Stomach (tissue), 9 donors: ENCODE results near the gene CFAP54. TPM values are rescaled to one million over a fixed set of nuclear protein-coding genes. Genes with fewer than 3 reads are reported as not detected.

Source experiments
- DNase-seq, 2 donors: peaks; one replicate each; pipeline versions ENCODE4 v3.0.0 to v3.0.0-alpha.2; 2013 to 2019
- H3K27ac ChIP-seq, 5 donors: fragments of 200-600 bp in 4 of 5; sonication (generic) in 4 of 5; one replicate each; pipeline ENCODE4 v1.5.1; 2013 to 2019; ENCODE audit warnings: mild to moderate bottlenecking in 1 of 5, moderate library complexity in 1 of 5
- H3K27me3 ChIP-seq, 3 donors: fragments of 200-600 bp; sonication (generic); one replicate each; pipeline ENCODE4 v1.5.1; 2017 to 2019; ENCODE audit warnings: mixed run types in 1 of 3
- H3K36me3 ChIP-seq, 4 donors: fragments of 200-600 bp; sonication (generic); 1 replicate in 3 of 4; 2 replicates in 1 of 4; pipeline ENCODE4 v1.5.1; 2016 to 2019
- H3K4me1 ChIP-seq, 4 donors: fragments of 200-600 bp; sonication (generic); one replicate each; pipeline ENCODE4 v1.5.1; 2016 to 2019
- H3K4me3 ChIP-seq, 4 donors: fragments of 200-600 bp; sonication (generic) in 3 of 4; one replicate each; pipeline ENCODE4 v1.5.1; 2016 to 2019; ENCODE audit warnings: mild to moderate bottlenecking in 1 of 4
- H3K9me3 ChIP-seq, 4 donors: fragments of 200-600 bp; sonication (generic); one replicate each; pipeline ENCODE4 v1.5.1; 2016 to 2019
- EP300 ChIP-seq: sonication (generic); formaldehyde crosslinking; IDR thresholded peaks from one replicate; pipeline ENCODE4 v1.6.1; 2017; ENCODE audit warnings: antibody characterized with exemption
- POLR2A ChIP-seq, 4 donors: fragments of 450-650 bp; IDR thresholded peaks; one replicate each; pipeline ENCODE4 v1.6.1; 2016; ENCODE audit warnings: antibody characterized with exemption in 4 of 4, control low read depth in 2 of 4, mild to moderate bottlenecking in 1 of 4, moderate library complexity in 1 of 4
- POLR2AphosphoS5 ChIP-seq, 3 donors: sonication (generic); formaldehyde crosslinking; IDR thresholded peaks; one replicate each; pipeline ENCODE4 v1.6.1; 2016; ENCODE audit warnings: antibody characterized with exemption in 3 of 3
- WGBS, 5 donors: extraction: QIAGEN DNeasy Blood & Tissue Kit in 3 of 5; methylation state at CpG; one replicate each; pipeline versions ENCODE4 v1.1.5 to v1.1.7; 2013 to 2018; 5-methylcytosine and 5-hydroxymethylcytosine counted together
- intact Hi-C: fragments of 100-400 bp; cut with DNase I; formaldehyde crosslinking; loops from one replicate; pipeline ENCODE4 v1.15.1; 2023; ENCODE audit warnings: low total_unique reads
- polyA plus RNA-seq, 3 donors: library from polyadenylated mRNA; stranded (reverse); fragments of 200-250 nt; gene quantifications; one replicate each; pipeline ENCODE4 v1.2.3, GENCODE V29; 2013
- total RNA-seq, 5 donors: library from RNA; depleted of rRNA; stranded (reverse); fragments of >200 nt; gene quantifications; one replicate each; pipeline versions ENCODE4 v1.1.0 to v1.2.3, GENCODE V29; 2014 to 2016
- TF ChIP-seq, protein P1 (sequence below), 7 experiments: fragments of 450-650 bp in 4 of 7; fragments of 200-600 bp in 3 of 7; sonication (generic) in 3 of 7; IDR thresholded peaks; one replicate each; pipeline ENCODE4 v1.5.1; 2016 to 2019; ENCODE audit warnings: antibody characterized with exemption in 7 of 7, control low read depth in 2 of 7, mild to moderate bottlenecking in 1 of 7
- donor health status: healthy with polysubstance abuse.
- donor health status: Bipolar disorder and iron deficiency.
- donor health status: healthy.

Gene CFAP54
- total and polyA plus RNA-seq, 8 donors: 0.08 to 36.6 (median 3.0) TPM; not detected in 2

DNA sequence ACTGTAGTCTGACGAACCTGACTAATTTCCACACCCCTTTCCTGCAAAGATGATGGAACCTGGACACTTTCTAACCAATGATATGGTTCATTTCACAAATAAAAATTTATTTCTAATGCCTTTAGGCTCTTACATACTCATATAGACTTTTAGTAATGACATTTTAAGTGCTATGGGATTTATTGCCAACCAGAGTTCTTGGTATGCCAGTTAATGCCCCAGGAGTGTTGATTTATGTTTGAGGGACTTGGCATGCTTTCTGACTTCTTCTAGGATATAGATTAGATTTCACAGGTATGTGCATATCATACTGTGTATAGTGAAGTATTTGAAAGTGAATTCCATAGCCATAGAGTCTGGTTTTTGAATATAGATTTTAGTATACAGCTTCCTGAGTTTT lies 159.5 kb downstream of the CFAP54 start:
- Histone ChIP-seq H3K27me3 (no peaks in the 10 kb centered on the region), H3K36me3 (no peaks in the 10 kb centered on the region), H3K4me1 (no peaks in the 10 kb centered on the region), H3K4me3 (no peak overlapping the region), H3K9me3 (peaks cover 0 to 9% (median 0%) of the 10 kb centered on the region in 4 donors), H3K27ac (no peak overlapping the region)
- no peak for DNase-seq
- TF ChIP-seq, protein P1, sequence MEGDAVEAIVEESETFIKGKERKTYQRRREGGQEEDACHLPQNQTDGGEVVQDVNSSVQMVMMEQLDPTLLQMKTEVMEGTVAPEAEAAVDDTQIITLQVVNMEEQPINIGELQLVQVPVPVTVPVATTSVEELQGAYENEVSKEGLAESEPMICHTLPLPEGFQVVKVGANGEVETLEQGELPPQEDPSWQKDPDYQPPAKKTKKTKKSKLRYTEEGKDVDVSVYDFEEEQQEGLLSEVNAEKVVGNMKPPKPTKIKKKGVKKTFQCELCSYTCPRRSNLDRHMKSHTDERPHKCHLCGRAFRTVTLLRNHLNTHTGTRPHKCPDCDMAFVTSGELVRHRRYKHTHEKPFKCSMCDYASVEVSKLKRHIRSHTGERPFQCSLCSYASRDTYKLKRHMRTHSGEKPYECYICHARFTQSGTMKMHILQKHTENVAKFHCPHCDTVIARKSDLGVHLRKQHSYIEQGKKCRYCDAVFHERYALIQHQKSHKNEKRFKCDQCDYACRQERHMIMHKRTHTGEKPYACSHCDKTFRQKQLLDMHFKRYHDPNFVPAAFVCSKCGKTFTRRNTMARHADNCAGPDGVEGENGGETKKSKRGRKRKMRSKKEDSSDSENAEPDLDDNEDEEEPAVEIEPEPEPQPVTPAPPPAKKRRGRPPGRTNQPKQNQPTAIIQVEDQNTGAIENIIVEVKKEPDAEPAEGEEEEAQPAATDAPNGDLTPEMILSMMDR (IDR thresholded peaks at IDR 0.05): no peak
- TF ChIP-seq EP300 (no peak), POLR2AphosphoS5 (IDR thresholded peaks at IDR 0.05) (no peak), POLR2A (IDR thresholded peaks at IDR 0.05) (no peak)
- intact Hi-C loops: no loop called here
- WGBS, 5 donors: 53 to 70% (median 61%) methylated on average over 1 of the region's 1 CpG

DNA sequence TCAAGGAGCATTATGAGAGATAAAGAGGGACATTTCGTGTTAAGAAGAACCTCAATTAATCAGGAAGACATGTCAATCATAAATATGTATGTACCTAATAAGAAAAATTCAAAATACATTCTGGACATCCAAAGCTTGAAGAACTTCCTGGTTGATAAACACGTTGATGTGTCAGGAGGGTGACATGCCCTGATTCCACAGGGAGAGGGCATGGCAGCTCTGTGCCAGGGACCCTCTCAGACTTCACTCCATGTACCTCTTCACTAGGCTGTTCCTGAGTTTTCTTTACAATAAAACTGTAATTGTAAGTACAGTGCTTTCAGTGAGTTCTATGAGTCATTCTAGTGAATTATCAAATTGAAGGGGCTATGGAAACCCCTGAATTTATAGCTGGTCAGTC lies 163.5 kb downstream of the CFAP54 start:
- intact Hi-C loops: no loop called here
- Histone ChIP-seq H3K4me1 (no peaks in the 10 kb centered on the region), H3K4me3 (no peak overlapping the region), H3K36me3 (no peaks in the 10 kb centered on the region), H3K27ac (no peak overlapping the region), H3K9me3 (no peaks in the 10 kb centered on the region), H3K27me3 (no peaks in the 10 kb centered on the region)
- TF ChIP-seq, protein P1 (IDR thresholded peaks at IDR 0.05): no peak
- TF ChIP-seq POLR2AphosphoS5 (IDR thresholded peaks at IDR 0.05): no peak
- TF ChIP-seq POLR2A (IDR thresholded peaks at IDR 0.05): no peak
- TF ChIP-seq EP300: no peak
- WGBS, 5 donors: 40 to 52% (median 50%) methylated on average over 2 of the region's 2 CpGs
- no peak for DNase-seq

DNA sequence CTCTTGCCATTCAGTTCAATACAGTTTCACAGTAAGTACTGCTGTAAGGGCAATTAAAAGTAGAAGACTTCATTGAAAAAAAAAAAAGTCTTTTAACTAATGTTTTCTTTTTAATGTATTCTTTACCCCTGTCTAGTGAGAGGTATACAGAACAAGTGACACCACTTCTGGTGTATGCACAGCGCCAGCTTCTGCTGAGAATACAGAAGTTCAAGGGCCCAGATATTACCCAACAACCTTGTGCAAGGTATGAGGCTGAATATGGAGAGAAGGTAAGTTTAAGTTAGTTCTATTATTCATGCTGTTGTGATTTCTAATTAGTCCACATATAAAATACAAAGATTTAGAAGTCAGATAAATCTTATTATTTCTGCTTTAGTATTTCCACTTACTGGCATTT lies 168.7 kb downstream of the CFAP54 start:
- TF ChIP-seq EP300 (no peak), POLR2A (IDR thresholded peaks at IDR 0.05) (no peak), POLR2AphosphoS5 (IDR thresholded peaks at IDR 0.05) (no peak)
- TF ChIP-seq, protein P1 (IDR thresholded peaks at IDR 0.05): no peak
- WGBS, 5 donors: 79 to 92% (median 86%) methylated on average over 1 of the region's 1 CpG

DNA sequence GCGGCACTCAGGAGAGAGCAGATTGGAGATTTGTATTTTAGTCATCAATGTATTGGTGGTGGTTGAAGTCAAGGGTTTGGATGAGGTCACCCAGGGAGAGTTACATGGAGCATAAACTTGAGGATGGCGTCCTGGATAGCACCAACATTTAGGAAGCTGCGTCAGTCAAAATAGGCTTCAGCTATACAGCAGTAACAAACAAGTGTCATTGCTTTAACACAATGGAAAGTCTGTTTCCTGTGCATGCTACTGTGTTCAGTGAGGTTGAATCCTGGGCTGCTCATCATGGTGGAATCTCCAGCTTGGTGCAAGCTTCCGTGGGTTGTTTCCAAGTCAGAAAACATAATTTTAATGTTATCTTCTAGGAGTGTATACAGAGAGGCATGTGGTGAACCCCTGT lies 180.4 kb downstream of the CFAP54 start:
- intact Hi-C loops: no loop called here
- 78 to 84% (median 83%) methylated on average over 4 of the region's 4 CpGs for WGBS, 5 donors
- Histone ChIP-seq H3K27me3 (no peaks in the 10 kb centered on the region), H3K36me3 (no peaks in the 10 kb centered on the region), H3K4me1 (no peaks in the 10 kb centered on the region), H3K4me3 (no peak overlapping the region), H3K9me3 (peaks cover 0 to 11% (median 0%) of the 10 kb centered on the region in 4 donors), H3K27ac (no peak overlapping the region)
- TF ChIP-seq POLR2A (IDR thresholded peaks at IDR 0.05) (no peak), POLR2AphosphoS5 (IDR thresholded peaks at IDR 0.05) (no peak), EP300 (no peak)
- TF ChIP-seq, protein P1 (IDR thresholded peaks at IDR 0.05): no peak
- DNase-seq: no peak

More for the DNA sequence above, 168.7 kb downstream of the CFAP54 start:
- Histone ChIP-seq H3K36me3 (no peaks in the 10 kb centered on the region), H3K4me1 (no peaks in the 10 kb centered on the region), H3K4me3 (no peak overlapping the region), H3K9me3 (no peaks in the 10 kb centered on the region), H3K27me3 (no peaks in the 10 kb centered on the region), H3K27ac (no peak overlapping the region)
- intact Hi-C loops: no loop called here
- DNase-seq: no peak
